GM12873 (cell line): ENCODE results near the gene DNAJB11.

Source experiments
- CTCF ChIP-seq: IDR thresholded peaks from 2 replicates; pipeline ENCODE4 v1.5.1; 2012; ENCODE audit warnings: low read depth, mild to moderate bottlenecking, moderate library complexity, low read length, control low read depth; ENCODE audit not compliant: insufficient read depth; ENCODE audit errors: missing control alignments

DNAJB11 gene

GRCh38 chr3:186624598-186624997, 54.1 kb downstream of the DNAJB11 start:
- TF ChIP-seq CTCF: no peak

- TF ChIP-seq CTCF: no peak
Measured at GRCh38 chr3:186625600-186626042, 55.1 kb downstream of the DNAJB11 start.

GRCh38 chr3:186626254-186626847, 55.8 kb downstream of the DNAJB11 start:
- TF ChIP-seq CTCF: no peak

- TF ChIP-seq CTCF: no peak
Measured at GRCh38 chr3:186627852-186628414, 57.4 kb downstream of the DNAJB11 start.

GRCh38 chr3:186628756-186629155, 58.2 kb downstream of the DNAJB11 start:
- TF ChIP-seq CTCF: no peak

- no peak for TF ChIP-seq CTCF
Measured at GRCh38 chr3:186630950-186631641, 60.6 kb downstream of the DNAJB11 start.

GRCh38 chr3:186633481-186633880, 63.0 kb downstream of the DNAJB11 start:
- TF ChIP-seq CTCF: no peak
